HG02981 (cell line): ENCODE results near the gene WDFY2.
"Not testable (repeated sequence)": the region's sequence is repeated elsewhere in the genome, so short reads cannot be mapped to it uniquely, and the experiment has no call there.

Experiments used
- ATAC-seq: cut with Tn5 transposase; IDR thresholded peaks from one replicate; pipeline ENCODE4 v1.9.1; 2021; ENCODE audit warnings: mild to moderate bottlenecking, moderate library complexity; ENCODE audit not compliant: unreplicated experiment

The WDFY2 gene

GRCh38 chr13:51628059-51628852 is 44.0 kb downstream of the WDFY2 start:
- ATAC-seq = no peak

GRCh38 chr13:51629491-51630287 is 45.4 kb downstream of the WDFY2 start:
- ATAC-seq = no peak

- ATAC-seq = no peak
Measured at GRCh38 chr13:51630288-51630615, 46.0 kb downstream of the WDFY2 start.

- no peak for ATAC-seq
Measured at GRCh38 chr13:51632591-51633362, 48.5 kb downstream of the WDFY2 start.

- ATAC-seq = no peak
Measured at GRCh38 chr13:51635137-51635878, 51.0 kb downstream of the WDFY2 start.

GRCh38 chr13:51636349-51636890 is 52.2 kb downstream of the WDFY2 start:
- ATAC-seq = no peak

GRCh38 chr13:51637852-51638215 is 53.6 kb downstream of the WDFY2 start:
- ATAC-seq = no peak

GRCh38 chr13:51638216-51638871 is 54.1 kb downstream of the WDFY2 start:
- ATAC-seq = no peak

GRCh38 chr13:51639171-51639570 is 54.9 kb downstream of the WDFY2 start:
- ATAC-seq = no peak

GRCh38 chr13:51640696-51641095 is 56.4 kb downstream of the WDFY2 start:
- ATAC-seq = not testable (repeated sequence)

- no peak for ATAC-seq
Measured at GRCh38 chr13:51643105-51643881, 59.0 kb downstream of the WDFY2 start.

- ATAC-seq = no peak
Measured at GRCh38 chr13:51643882-51644281, 59.6 kb downstream of the WDFY2 start.

- ATAC-seq = no peak
Measured at GRCh38 chr13:51644654-51645053, 60.4 kb downstream of the WDFY2 start.

- ATAC-seq = peak; percentile 74
Measured at GRCh38 chr13:51645154-51645650, 60.9 kb downstream of the WDFY2 start.

- ATAC-seq = no peak
Measured at GRCh38 chr13:51645761-51646670, 61.8 kb downstream of the WDFY2 start.

GRCh38 chr13:51647067-51647466 is 62.8 kb downstream of the WDFY2 start:
- no peak for ATAC-seq

- ATAC-seq = not testable (repeated sequence)
Measured at GRCh38 chr13:51652193-51652592, 67.9 kb downstream of the WDFY2 start.
